Lung (tissue), 12 donors: ENCODE results near the gene GJA5. TPM values are rescaled to one million over a fixed set of nuclear protein-coding genes. Genes with fewer than 3 reads are reported as not detected.
A peak's percentile ranks its signal among the peaks of the same experiment; 100 is the strongest.

Experiments
- ATAC-seq: fragments of 200-7000 bp; cut with Tn5 transposase; one replicate; pipeline ENCODE4 v1.9.1; 2020; ENCODE audit warnings: moderate number of reproducible peaks; ENCODE audit not compliant: insufficient read depth, low FRiP score
- DNase-seq, 3 donors: peaks; one replicate each; pipeline ENCODE4 v3.0.0-alpha.2; 2013 to 2017
- H3K27ac ChIP-seq, 2 donors: one replicate each; pipeline ENCODE4 v1.5.1; 2013; ENCODE audit warnings: mild to moderate bottlenecking in 2 of 2, moderate library complexity in 2 of 2, control low read depth in 1 of 2, inconsistent platforms in 1 of 2, low read depth in 1 of 2, low read length in 1 of 2
- H3K27me3 ChIP-seq, 3 donors: one replicate each; pipeline ENCODE4 v1.5.1; 2013; ENCODE audit warnings: low read length in 2 of 3; ENCODE audit not compliant: control insufficient read depth in 3 of 3, insufficient read depth in 3 of 3
- H3K36me3 ChIP-seq, 4 donors: one replicate each; pipeline ENCODE4 v1.5.1; 2013; ENCODE audit warnings: low read length in 4 of 4, mild to moderate bottlenecking in 1 of 4, moderate library complexity in 1 of 4; ENCODE audit not compliant: control insufficient read depth in 4 of 4, insufficient read depth in 4 of 4
- H3K4me1 ChIP-seq, 5 donors: one replicate each; pipeline ENCODE4 v1.5.1; 2013; ENCODE audit warnings: low read length in 5 of 5, mild to moderate bottlenecking in 2 of 5, moderate library complexity in 1 of 5; ENCODE audit not compliant: control insufficient read depth in 5 of 5, insufficient read depth in 5 of 5
- H3K4me3 ChIP-seq: one replicate; pipeline ENCODE4 v1.5.1; 2013; ENCODE audit warnings: mild to moderate bottlenecking, control low read depth, moderate library complexity
- H3K9ac ChIP-seq, 2 donors: one replicate each; pipeline ENCODE4 v1.5.1; 2013; ENCODE audit warnings: low read length in 2 of 2, control low read depth in 1 of 2; ENCODE audit not compliant: insufficient read depth in 1 of 2
- H3K9me3 ChIP-seq, 4 donors: one replicate each; pipeline ENCODE4 v1.5.1; 2013; ENCODE audit warnings: low read length in 3 of 4, mild to moderate bottlenecking in 1 of 4, moderate library complexity in 1 of 4; ENCODE audit not compliant: control insufficient read depth in 4 of 4, insufficient read depth in 3 of 4
- WGBS, 2 donors: extraction: QIAGEN DNeasy Blood & Tissue Kit; methylation state at CpG; one replicate each; pipeline ENCODE4 v1.1.7; 2013; 5-methylcytosine and 5-hydroxymethylcytosine counted together
- polyA plus RNA-seq, 2 donors: library from polyadenylated mRNA; stranded (reverse); fragments of 200-250 nt; gene quantifications; one replicate each; pipeline ENCODE4 v1.2.1, GENCODE V29; 2013
- total RNA-seq, 2 donors: library from RNA; depleted of rRNA in 1 of 2; stranded (reverse); fragments of >200 nt in 1 of 2; gene quantifications; one replicate each; pipeline ENCODE4 v1.2.1, GENCODE V29; 2014 to 2021
- TF ChIP-seq, protein P1 (sequence below): IDR thresholded peaks from 2 replicates; pipeline ENCODE4 v1.5.1; 2012; ENCODE audit warnings: mild to moderate bottlenecking; ENCODE audit errors: control extremely low read depth, extremely low read depth
- donor health status: control.
- donor health status: control.
- donor health status: Bipolar disorder and iron deficiency.
- donor health status: healthy.
- donor health status: DM: yes; HTN: yes; CAD: no.

Gene GJA5
- total and polyA plus RNA-seq, 4 donors = 7.7 to 38.3 (median 18.5) TPM

DNA sequence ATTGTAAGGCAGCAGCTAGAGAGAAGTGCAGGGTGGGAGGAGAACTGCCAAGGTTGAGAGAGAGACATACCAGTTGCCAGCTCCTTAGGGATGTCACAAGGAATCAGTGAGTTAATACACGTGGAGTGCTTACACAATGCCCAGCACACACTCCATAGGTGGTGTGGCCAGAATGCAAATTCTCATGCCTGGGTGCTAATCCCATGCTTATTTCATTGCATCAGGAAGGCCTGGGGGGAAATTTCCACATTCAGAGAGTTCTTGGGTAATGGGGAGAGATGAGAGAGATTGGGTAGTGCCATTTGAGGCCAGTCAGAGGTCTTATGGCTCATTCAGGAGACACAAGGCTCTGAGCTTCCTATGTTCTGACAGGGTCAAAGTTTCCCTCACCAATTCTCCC is 38.7 kb downstream of the GJA5 start:
- Histone ChIP-seq H3K9ac (no peak overlapping the region), H3K4me3 (no peak overlapping the region), H3K27me3 (peaks cover 0 to 18% (median 3%) of the 10 kb centered on the region in 3 donors), H3K27ac (no peak overlapping the region), H3K36me3 (no peaks in the 10 kb centered on the region), H3K9me3 (no peaks in the 10 kb centered on the region), H3K4me1 (peaks cover 0 to 11% (median 0%) of the 10 kb centered on the region in 5 donors)
- WGBS, 2 donors = 60 to 62% methylated on average over 1 of the region's 1 CpG
- DNase-seq = peak in 1 of 3 donors; percentile 15
- TF ChIP-seq, protein P1, sequence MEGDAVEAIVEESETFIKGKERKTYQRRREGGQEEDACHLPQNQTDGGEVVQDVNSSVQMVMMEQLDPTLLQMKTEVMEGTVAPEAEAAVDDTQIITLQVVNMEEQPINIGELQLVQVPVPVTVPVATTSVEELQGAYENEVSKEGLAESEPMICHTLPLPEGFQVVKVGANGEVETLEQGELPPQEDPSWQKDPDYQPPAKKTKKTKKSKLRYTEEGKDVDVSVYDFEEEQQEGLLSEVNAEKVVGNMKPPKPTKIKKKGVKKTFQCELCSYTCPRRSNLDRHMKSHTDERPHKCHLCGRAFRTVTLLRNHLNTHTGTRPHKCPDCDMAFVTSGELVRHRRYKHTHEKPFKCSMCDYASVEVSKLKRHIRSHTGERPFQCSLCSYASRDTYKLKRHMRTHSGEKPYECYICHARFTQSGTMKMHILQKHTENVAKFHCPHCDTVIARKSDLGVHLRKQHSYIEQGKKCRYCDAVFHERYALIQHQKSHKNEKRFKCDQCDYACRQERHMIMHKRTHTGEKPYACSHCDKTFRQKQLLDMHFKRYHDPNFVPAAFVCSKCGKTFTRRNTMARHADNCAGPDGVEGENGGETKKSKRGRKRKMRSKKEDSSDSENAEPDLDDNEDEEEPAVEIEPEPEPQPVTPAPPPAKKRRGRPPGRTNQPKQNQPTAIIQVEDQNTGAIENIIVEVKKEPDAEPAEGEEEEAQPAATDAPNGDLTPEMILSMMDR = no peak
- no peak for ATAC-seq

- TF ChIP-seq, protein P1 = no peak
- Histone ChIP-seq H3K36me3 (no peaks in the 10 kb centered on the region), H3K9me3 (no peaks in the 10 kb centered on the region), H3K4me1 (peaks cover 0 to 11% (median 0%) of the 10 kb centered on the region in 5 donors), H3K27me3 (peaks cover 0 to 10% (median 0%) of the 10 kb centered on the region in 3 donors), H3K27ac (no peak overlapping the region), H3K9ac (no peak overlapping the region), H3K4me3 (no peak overlapping the region)
- WGBS, 2 donors = 92 to 93% methylated on average over 4 of the region's 4 CpGs
- no peak for ATAC-seq
- DNase-seq = no peak
These were observed 39.8 kb downstream of the GJA5 start for GRCh38 chr1:147720557-147720956.

GRCh38 chr1:147719711-147720225 is 40.6 kb downstream of the GJA5 start:
- no peaks in the 10 kb centered on the region for H3K36me3 ChIP-seq
- H3K9ac ChIP-seq = no peak overlapping the region
- H3K27ac ChIP-seq = peak overlapping the region in 1 of 2 donors; percentile 13
- no peaks in the 10 kb centered on the region for H3K9me3 ChIP-seq
- peaks cover 0 to 11% (median 0%) of the 10 kb centered on the region in 5 donors for H3K4me1 ChIP-seq
- 76 to 81% methylated on average over 7 of the region's 7 CpGs for WGBS, 2 donors
- peaks cover 0 to 6% (median 0%) of the 10 kb centered on the region in 3 donors for H3K27me3 ChIP-seq
- ATAC-seq = no peak
- TF ChIP-seq, protein P1 = no peak
- H3K4me3 ChIP-seq = no peak overlapping the region
- no peak for DNase-seq
